Natural killer cell (primary cell): ENCODE data around the gene SLC44A1. TPM values are rescaled to one million over a fixed set of nuclear protein-coding genes. Genes with fewer than 3 reads are reported as not detected.

Experiments
- ATAC-seq, 3 donors: fragments of 150-1000 bp in 2 of 3; fragments of 200-7000 bp in 1 of 3; cut with Tn5 transposase; 1 replicate in 1 of 3; 2 replicates in 2 of 3; pipeline ENCODE4 v1.10.0; 2021; ENCODE audit warnings: mild to moderate bottlenecking in 2 of 3, moderate library complexity in 2 of 3
- DNase-seq, 2 donors: peaks; one replicate each; pipeline versions ENCODE4 v3.0.0 to v3.0.0-alpha.2; 2013 to 2021; ENCODE audit warnings: mixed read lengths in 1 of 2
- H3K27ac ChIP-seq: one replicate; pipeline ENCODE4 v1.5.1; 2013; ENCODE audit warnings: mild to moderate bottlenecking, low read length
- H3K27me3 ChIP-seq: one replicate; pipeline ENCODE4 v1.6.1; 2013; ENCODE audit warnings: low read length; ENCODE audit not compliant: control insufficient read depth, insufficient read depth
- H3K36me3 ChIP-seq: one replicate; pipeline ENCODE4 v1.6.1; 2013; ENCODE audit warnings: low read length; ENCODE audit not compliant: control insufficient read depth, insufficient read depth
- H3K4me1 ChIP-seq: one replicate; pipeline ENCODE4 v1.6.1; 2013; ENCODE audit warnings: low read length; ENCODE audit not compliant: control insufficient read depth, insufficient read depth
- H3K4me3 ChIP-seq: one replicate; pipeline ENCODE4 v1.5.1; 2013; ENCODE audit warnings: low read length
- H3K9me3 ChIP-seq: one replicate; pipeline ENCODE4 v1.6.1; 2013; ENCODE audit warnings: low read length; ENCODE audit not compliant: control insufficient read depth, insufficient read depth
- H3K27ac Mint-ChIP-seq, 2 donors: one replicate each; pipeline ENCODE4 v1.8.0; 2022; ENCODE audit warnings: mild to moderate bottlenecking in 2 of 2, mixed read lengths in 2 of 2, moderate library complexity in 1 of 2
- H3K27me3 Mint-ChIP-seq, 2 donors: one replicate each; pipeline ENCODE4 v1.8.0; 2022; ENCODE audit warnings: low read depth in 2 of 2, mixed read lengths in 2 of 2
- H3K36me3 Mint-ChIP-seq: one replicate; pipeline ENCODE4 v1.8.0; 2022; ENCODE audit warnings: mixed read lengths
- H3K4me1 Mint-ChIP-seq, 2 donors: one replicate each; pipeline ENCODE4 v1.8.0; 2022; ENCODE audit warnings: mixed read lengths in 2 of 2
- H3K4me3 Mint-ChIP-seq: one replicate; pipeline ENCODE4 v1.8.0; 2022; ENCODE audit warnings: mild to moderate bottlenecking, moderate library complexity, mixed read lengths
- H3K9me3 Mint-ChIP-seq, 2 donors: one replicate each; pipeline ENCODE4 v1.8.0; 2022; ENCODE audit warnings: mixed read lengths in 2 of 2
- CTCF ChIP-seq: fragments of 200-600 bp; IDR thresholded peaks from one replicate; pipeline ENCODE4 v1.8.0; 2022; ENCODE audit warnings: antibody characterized with exemption
- WGBS: methylation state at CpG from one replicate; pipeline ENCODE4 v1.1.7; 2013; ENCODE audit warnings: missing lambda C conversion rate; ENCODE audit not compliant: insufficient coverage; 5-methylcytosine and 5-hydroxymethylcytosine counted together
- intact Hi-C: fragments of 100-400 bp; cut with micrococcal nuclease; formaldehyde crosslinking; loops from one replicate; pipeline ENCODE4 v1.14.2; 2022
- total RNA-seq, 4 donors: library from RNA; stranded (reverse); fragments of 120-200 nt in 1 of 4; gene quantifications; one replicate each; pipeline versions ENCODE4 v1.2.3 to v1.2.4, GENCODE V29; 2013 to 2022

SLC44A1 gene
- total RNA-seq = 1 to 10 TPM; 7.1 to 8.3 (median 7.9) TPM
- 18.6 TPM for total RNA-seq (2013)

GRCh38 chr9:105244003-105244733 is at the start of gene SLC44A1:
TSS of gene SLC44A1 (plus strand) at chr9:105244651. CDS start at chr9:105244869, 218 bp downstream.
- WGBS = 1% methylated on average over 63 of the region's 63 CpGs
- Mint-ChIP-seq H3K4me1 (peaks cover 29 to 36% of the 10 kb centered on the region in 2 donors), H3K4me3 (peak within 1 kb of the TSS; percentile 95), H3K9me3 (no peaks in the 10 kb centered on the region), H3K36me3 (no peaks in the 10 kb centered on the region), H3K27ac (peak within 1 kb of the TSS; percentile 74 to 95), H3K27me3 (peaks cover 15 to 30% of the 10 kb centered on the region in 2 donors)
- peak; percentile 81 to 92 (median 86) for ATAC-seq
- no peaks in the 10 kb centered on the region for H3K36me3 ChIP-seq
- no peak for TF ChIP-seq CTCF
- H3K4me3 ChIP-seq = peak within 1 kb of the TSS; percentile 70
- H3K9me3 ChIP-seq = no peaks in the 10 kb centered on the region
- peak; percentile 82 to 94 for DNase-seq
- peak within 1 kb of the TSS; percentile 54 for H3K27ac ChIP-seq
- intact Hi-C loops = loop anchor here (2.0 to 10.0 kb wide), 3 partner anchors 253 to 1149 kb away; partner anchors contain the start of genes ABCA1 and SMC2
- H3K4me1 ChIP-seq = peaks cover 12% of the 10 kb centered on the region
- peaks cover 8% of the 10 kb centered on the region for H3K27me3 ChIP-seq

GRCh38 chr9:105195259-105195658 is 49.2 kb upstream of the SLC44A1 start:
- Mint-ChIP-seq H3K9me3 (no peaks in the 10 kb centered on the region), H3K4me1 (peaks cover 0 to 6% of the 10 kb centered on the region in 2 donors), H3K36me3 (no peaks in the 10 kb centered on the region), H3K27me3 (peaks cover 0 to 9% of the 10 kb centered on the region in 2 donors), H3K4me3 (no peak overlapping the region), H3K27ac (no peak overlapping the region)
- H3K9me3 ChIP-seq = no peaks in the 10 kb centered on the region
- H3K27ac ChIP-seq = no peak overlapping the region
- ATAC-seq (no peak), DNase-seq (no peak)
- no peaks in the 10 kb centered on the region for H3K4me1 ChIP-seq
- H3K36me3 ChIP-seq = no peaks in the 10 kb centered on the region
- no peak overlapping the region for H3K4me3 ChIP-seq
- intact Hi-C loops = no loop called here
- no peaks in the 10 kb centered on the region for H3K27me3 ChIP-seq
- TF ChIP-seq CTCF = no peak
- 83% methylated on average over 1 of the region's 2 CpGs for WGBS

- H3K9me3 Mint-ChIP-seq = no peaks in the 10 kb centered on the region
- WGBS = 91% methylated on average over 1 of the region's 2 CpGs
- no peaks in the 10 kb centered on the region for H3K36me3 ChIP-seq
- H3K4me3 Mint-ChIP-seq = no peak overlapping the region
- DNase-seq = no peak
- no peak for TF ChIP-seq CTCF
- H3K27ac Mint-ChIP-seq = no peak overlapping the region
- no peak for ATAC-seq
- no peaks in the 10 kb centered on the region for H3K36me3 Mint-ChIP-seq
- H3K27me3 ChIP-seq = no peaks in the 10 kb centered on the region
- no peaks in the 10 kb centered on the region for H3K4me1 Mint-ChIP-seq
- no peaks in the 10 kb centered on the region for H3K9me3 ChIP-seq
- H3K4me1 ChIP-seq = no peaks in the 10 kb centered on the region
- no peak overlapping the region for H3K4me3 ChIP-seq
- intact Hi-C loops = no loop called here
- H3K27ac ChIP-seq = no peak overlapping the region
- peaks cover 0 to 8% of the 10 kb centered on the region in 2 donors for H3K27me3 Mint-ChIP-seq
Observed at GRCh38 chr9:105198023-105198422, 46.4 kb upstream of the SLC44A1 start.

GRCh38 chr9:105198865-105199264 is 45.6 kb upstream of the SLC44A1 start:
- no peaks in the 10 kb centered on the region for H3K9me3 ChIP-seq
- Mint-ChIP-seq H3K27me3 (peaks cover 0 to 6% of the 10 kb centered on the region in 2 donors), H3K4me3 (no peak overlapping the region), H3K27ac (no peak overlapping the region), H3K9me3 (no peaks in the 10 kb centered on the region), H3K4me1 (no peaks in the 10 kb centered on the region), H3K36me3 (no peaks in the 10 kb centered on the region)
- no peaks in the 10 kb centered on the region for H3K4me1 ChIP-seq
- TF ChIP-seq CTCF = no peak
- H3K36me3 ChIP-seq = no peaks in the 10 kb centered on the region
- no peaks in the 10 kb centered on the region for H3K27me3 ChIP-seq
- WGBS = 67% methylated on average over 1 of the region's 1 CpG
- H3K27ac ChIP-seq = no peak overlapping the region
- intact Hi-C loops = no loop called here
- no peak overlapping the region for H3K4me3 ChIP-seq
- DNase-seq (no peak), ATAC-seq (no peak)
